Prostate gland (tissue), 2 donors: ENCODE measurements around the gene NMNAT2.

Experiments used
- CTCF ChIP-seq, 4 experiments: fragments of 200-600 bp in 2 of 4; fragments of 450-650 bp in 2 of 4; sonication (generic) in 2 of 4; IDR thresholded peaks; 1 replicate in 3 of 4; 2 replicates in 1 of 4; pipeline ENCODE4 v1.5.1; 2016 to 2019; ENCODE audit warnings: antibody characterized with exemption in 4 of 4, mild to moderate bottlenecking in 2 of 4, moderate library complexity in 2 of 4
- POLR2A ChIP-seq: fragments of 450-650 bp; IDR thresholded peaks from one replicate; pipeline ENCODE4 v1.6.1; 2016; ENCODE audit warnings: antibody characterized with exemption, mild to moderate bottlenecking

GRCh38 chr1:183289051-183289496, 129.1 kb downstream of the NMNAT2 start:
- TF ChIP-seq CTCF (IDR thresholded peaks at IDR 0.05) (no peak), POLR2A (no peak)
